ENCODE results near the gene PYCARD. TPM values are rescaled to one million over a fixed set of nuclear protein-coding genes. Genes with fewer than 3 reads are reported as not detected.
A peak's percentile ranks its signal among the peaks of the same experiment; 100 is the strongest.

The PYCARD gene
- total RNA-seq, 1 experiment from 2014 or later = 37.5 TPM

DNA sequence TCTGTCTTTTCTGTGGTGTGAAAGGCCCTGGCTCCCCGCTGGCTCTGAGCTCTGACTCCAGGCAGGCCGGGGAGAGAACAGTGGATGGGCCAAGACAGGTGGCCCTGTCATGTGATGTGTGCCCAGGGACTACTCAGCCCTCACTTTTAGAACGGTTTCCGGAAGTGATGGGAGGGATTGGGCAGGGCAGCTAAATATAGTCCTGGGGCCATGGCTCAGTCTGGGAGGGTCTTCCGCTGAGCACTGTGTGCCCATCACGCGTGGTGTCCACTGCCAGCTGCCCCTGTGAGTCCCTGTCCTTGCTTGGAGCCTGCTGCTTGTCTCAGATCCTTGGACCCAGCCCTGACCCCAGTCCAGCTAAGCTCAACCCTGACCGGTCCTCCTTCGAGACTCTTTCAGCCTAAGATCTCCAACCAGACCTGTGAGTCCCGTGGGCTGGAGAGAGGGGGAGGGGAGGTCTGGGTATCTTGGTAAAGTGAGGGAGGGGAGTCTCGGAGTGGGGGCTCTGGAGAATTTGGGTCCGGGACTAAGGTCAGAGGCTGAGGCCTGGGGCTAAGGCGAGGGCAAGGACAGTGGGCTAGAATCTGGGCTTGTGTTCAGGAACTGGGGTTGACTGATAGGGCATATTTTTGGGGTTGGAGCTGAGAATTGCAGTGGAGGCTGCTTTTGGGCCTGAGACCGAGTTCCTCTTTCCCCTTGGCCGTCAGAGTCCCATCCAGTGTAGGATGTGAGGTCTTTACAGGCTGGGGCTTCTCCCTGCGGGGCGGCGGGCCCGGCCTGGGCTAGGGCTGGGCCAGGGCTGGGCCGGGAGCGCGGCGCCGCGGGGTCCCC lies 11.5 kb upstream of the PYCARD start, which contains the start of gene TRIM72:
TRIM72 (plus strand) TSS at position 243 of the 831 bp plus-strand sequence. CDS start 620 bp downstream, outside the sequence.
- peak within 1 kb of the TSS; percentile 10 for H3K14ac ChIP-seq (ENCODE audit: insufficient read depth, low read length)
- H4K8ac ChIP-seq (replicated peaks; ENCODE audit: insufficient read length, low read depth, low read length) = no peak within 1 kb of the TSS
- no peaks in the 10 kb centered on the region for H3K79me2 ChIP-seq (ENCODE audit: insufficient read depth, low read length)
- peaks cover 23 to 24% of the 10 kb centered on the region in 2 experiments for H3K4me1 Mint-ChIP-seq
- H4K5ac ChIP-seq (ENCODE audit: insufficient read length, low read depth, low read length) = no peak within 1 kb of the TSS
- peak within 1 kb of the TSS; percentile 49 for H3K18ac ChIP-seq (ENCODE audit: insufficient read length, low read depth, low read length)
- H4K91ac ChIP-seq (ENCODE audit: insufficient read length, low read depth, low read length) = no peak within 1 kb of the TSS
- no peak within 1 kb of the TSS for H2BK20ac ChIP-seq (ENCODE audit: low read depth, low read length, poor library complexity, severe bottlenecking)
- no peak within 1 kb of the TSS for H2AK5ac ChIP-seq (ENCODE audit: insufficient read length, low read length)
- H3K9me3 ChIP-seq (ENCODE audit: control insufficient read depth, low read depth, low read length) = no peaks in the 10 kb centered on the region
- no peak within 1 kb of the TSS for H3K27ac Mint-ChIP-seq
- no peaks in the 10 kb centered on the region for H4K20me1 ChIP-seq (ENCODE audit: control insufficient read depth, insufficient read depth, insufficient read length)
- WGBS (ENCODE audit: extremely low coverage, insufficient read length, low lambda C conversion rate) = no CpG with 5 or more reads among the region's 25 CpGs
- no peak within 1 kb of the TSS for H3K27ac ChIP-seq (ENCODE audit: insufficient read length, low read depth, low read length)
- no peak within 1 kb of the TSS for H3T11ph ChIP-seq (ENCODE audit: low read length)
- TF ChIP-seq, protein P1, sequence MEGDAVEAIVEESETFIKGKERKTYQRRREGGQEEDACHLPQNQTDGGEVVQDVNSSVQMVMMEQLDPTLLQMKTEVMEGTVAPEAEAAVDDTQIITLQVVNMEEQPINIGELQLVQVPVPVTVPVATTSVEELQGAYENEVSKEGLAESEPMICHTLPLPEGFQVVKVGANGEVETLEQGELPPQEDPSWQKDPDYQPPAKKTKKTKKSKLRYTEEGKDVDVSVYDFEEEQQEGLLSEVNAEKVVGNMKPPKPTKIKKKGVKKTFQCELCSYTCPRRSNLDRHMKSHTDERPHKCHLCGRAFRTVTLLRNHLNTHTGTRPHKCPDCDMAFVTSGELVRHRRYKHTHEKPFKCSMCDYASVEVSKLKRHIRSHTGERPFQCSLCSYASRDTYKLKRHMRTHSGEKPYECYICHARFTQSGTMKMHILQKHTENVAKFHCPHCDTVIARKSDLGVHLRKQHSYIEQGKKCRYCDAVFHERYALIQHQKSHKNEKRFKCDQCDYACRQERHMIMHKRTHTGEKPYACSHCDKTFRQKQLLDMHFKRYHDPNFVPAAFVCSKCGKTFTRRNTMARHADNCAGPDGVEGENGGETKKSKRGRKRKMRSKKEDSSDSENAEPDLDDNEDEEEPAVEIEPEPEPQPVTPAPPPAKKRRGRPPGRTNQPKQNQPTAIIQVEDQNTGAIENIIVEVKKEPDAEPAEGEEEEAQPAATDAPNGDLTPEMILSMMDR (conservative IDR thresholded peaks at IDR 0.05) = no peak
- H2BK5ac ChIP-seq (ENCODE audit: insufficient read length, low read length) = no peak within 1 kb of the TSS
- H3K9ac ChIP-seq (ENCODE audit: extremely low read depth, insufficient read length, low read length) = no peak within 1 kb of the TSS
- no peaks in the 10 kb centered on the region; a peak in 1 of 7 replicates for H3K36me3 Mint-ChIP-seq (ENCODE audit: insufficient read depth in 1 of 3, low read depth in 3 of 3)
- H3K23me2 ChIP-seq (ENCODE audit: insufficient read length, low read depth, low read length, poor library complexity, severe bottlenecking) = peaks cover 26% of the 10 kb centered on the region
- peaks cover 15% of the 10 kb centered on the region; the same call in 1 of the 2 replicates for H3K27me3 ChIP-seq (ENCODE audit: insufficient read depth, low read length)
- no peaks in the 10 kb centered on the region for H3K79me1 ChIP-seq (ENCODE audit: insufficient read depth, low read depth, low read length, poor library complexity, severe bottlenecking)
- H3K4me1 ChIP-seq (ENCODE audit: insufficient read depth, low read length) = no peaks in the 10 kb centered on the region
- no peak for DNase-seq
- peak within 1 kb of the TSS; percentile 72 for H3K4me2 ChIP-seq (ENCODE audit: insufficient read depth, insufficient read length, low read length)
- no peak within 1 kb of the TSS for H2AFZ ChIP-seq (ENCODE audit: low read length)
- no peaks in the 10 kb centered on the region; a peak in 1 of 5 replicates for H3K9me3 Mint-ChIP-seq
- no peak within 1 kb of the TSS for H2BK15ac ChIP-seq (ENCODE audit: low read depth, low read length)
- no peak within 1 kb of the TSS for H2BK120ac ChIP-seq (ENCODE audit: low read depth, low read length, poor library complexity, severe bottlenecking)
- no peak within 1 kb of the TSS for H2BK12ac ChIP-seq (ENCODE audit: insufficient read length, low read depth, low read length)
- peak within 1 kb of the TSS; percentile 66 to 84 for H3K4me3 Mint-ChIP-seq
- peaks cover 66% of the 10 kb centered on the region for H3K27me3 Mint-ChIP-seq (ENCODE audit: low read depth)
- H3K56ac ChIP-seq (ENCODE audit: insufficient read length, low read depth, low read length) = no peak within 1 kb of the TSS
- no peak within 1 kb of the TSS for H3K23ac ChIP-seq (ENCODE audit: insufficient read length, low read depth, low read length)
- no peak within 1 kb of the TSS for H3K4ac ChIP-seq (ENCODE audit: low read depth, low read length)

Data from H9 (cell line).